HG02642 (cell line): ENCODE data around the gene GATAD2A.

Source experiments
- ATAC-seq: cut with Tn5 transposase; IDR thresholded peaks from one replicate; pipeline ENCODE4 v1.9.1; 2021; ENCODE audit warnings: mild to moderate bottlenecking; ENCODE audit not compliant: unreplicated experiment, poor library complexity

GATAD2A gene

GRCh38 chr19:19527371-19527656 is 121.8 kb downstream of the GATAD2A start:
- ATAC-seq, result no peak

- no peak for ATAC-seq
Observed at GRCh38 chr19:19527674-19528625, 122.5 kb downstream of the GATAD2A start.

GRCh38 chr19:19528721-19529490 is 123.4 kb downstream of the GATAD2A start, which contains the start of gene YJEFN3:
TSS of gene YJEFN3 (plus strand) at chr19:19528911. CDS start at chr19:19528933, 22 bp downstream.
- ATAC-seq, result no peak

GRCh38 chr19:19529783-19530422 is 124.4 kb downstream of the GATAD2A start:
- ATAC-seq, result no peak

- ATAC-seq, result no peak
Observed at GRCh38 chr19:19530423-19530804, 124.9 kb downstream of the GATAD2A start.

GRCh38 chr19:19530889-19531288 is 125.4 kb downstream of the GATAD2A start:
- ATAC-seq, result no peak

- ATAC-seq, result no peak
Observed at GRCh38 chr19:19531951-19532805, 126.7 kb downstream of the GATAD2A start.

GRCh38 chr19:19532806-19533701 is 127.6 kb downstream of the GATAD2A start:
- ATAC-seq, result no peak

- no peak for ATAC-seq
Observed at GRCh38 chr19:19533841-19534240, 128.4 kb downstream of the GATAD2A start.

- no peak for ATAC-seq
Observed at GRCh38 chr19:19534556-19535265, 129.2 kb downstream of the GATAD2A start.

- ATAC-seq, result no peak
Observed at GRCh38 chr19:19535311-19536191, 130.1 kb downstream of the GATAD2A start.

- no peak for ATAC-seq
Observed at GRCh38 chr19:19537075-19538048, 131.9 kb downstream of the GATAD2A start.

- no peak for ATAC-seq
Observed at GRCh38 chr19:19538061-19538784, 132.7 kb downstream of the GATAD2A start, which contains the start of gene CILP2. TSS of gene CILP2 (plus strand) at chr19:19538265. CDS start at chr19:19538350, 85 bp downstream.

- ATAC-seq, result no peak
Observed at GRCh38 chr19:19538785-19539166, 133.3 kb downstream of the GATAD2A start.

- ATAC-seq, result no peak
Observed at GRCh38 chr19:19539698-19540063, 134.2 kb downstream of the GATAD2A start.
